HCT116 (cell line): Measurements from ENCODE around the gene TMC8. TPM values are rescaled to one million over a fixed set of nuclear protein-coding genes. Genes with fewer than 3 reads are reported as not detected.

Experiments
- ATAC-seq: fragments of 200-7000 bp; cut with Tn5 transposase; 2 replicates; pipeline ENCODE4 v1.9.1; 2020; ENCODE audit warnings: mild to moderate bottlenecking, moderate library complexity
- BruUV-seq: library from RNA; stranded (reverse); fragments of 400-500 nt; replicated peaks from 2 replicates; lab custom pipeline; 2021; lab: Mats Ljungman, UMichigan
- CTCF ChIA-PET: fragments of 300-600 bp; sonication (Branson Sonifier 250); formaldehyde crosslinking; loops from one replicate; lab custom pipeline; 2021; ENCODE audit warnings: antibody characterized with exemption; lab: Charles Lee
- POLR2A ChIA-PET: fragments of 300-600, 350-600 bp; sonication (Branson Sonifier 250); formaldehyde crosslinking; loops from one replicate; lab custom pipeline; 2021; ENCODE audit warnings: antibody characterized with exemption; lab: Charles Lee
- RAD21 ChIA-PET, 2 experiments: fragments of 300-600 bp; sonication (Branson Sonifier 250); formaldehyde crosslinking; loops; one replicate each; lab custom pipeline; 2023; ENCODE audit warnings: low total read pairs in 2 of 2; ENCODE audit not compliant: uncharacterized antibody in 2 of 2, unreplicated experiment in 2 of 2, low non-redundant PET in 1 of 2; lab: Charles Lee
- DNase-seq: peaks from one replicate; pipeline ENCODE4 v3.0.0-alpha.2; 2010; ENCODE audit warnings: low read depth, low spot score
- H2AFZ ChIP-seq: fragments of 200-600 bp; shearing (Covaris generic), sonication (generic); 2 replicates; pipeline ENCODE4 v1.6.1; 2017; ENCODE audit warnings: low read depth, mixed run types, mixed read lengths, antibody characterized with exemption, low read length; ENCODE audit not compliant: poor library complexity, severe bottlenecking
- H3K27ac ChIP-seq: 2 replicates; pipeline ENCODE4 v1.5.1; 2012; ENCODE audit warnings: low read depth, low read length
- H3K27me3 ChIP-seq: fragments of 200-600 bp; sonication (generic); 2 replicates; pipeline ENCODE4 v1.6.1; 2016; ENCODE audit warnings: mixed run types, low read length, mixed read lengths; ENCODE audit not compliant: insufficient read depth
- H3K36me3 ChIP-seq, 2 experiments: fragments of 200-500 bp in 1 of 2; fragments of 200-600 bp in 1 of 2; sonication (Bioruptor generic) in 1 of 2; sonication (generic) in 1 of 2; 2 replicates each; pipeline versions ENCODE4 v1.5.1 to v1.6.1; 2014 to 2016; ENCODE audit warnings: low read length in 2 of 2, inconsistent platforms in 1 of 2, mixed read lengths in 1 of 2, mixed run types in 1 of 2; ENCODE audit not compliant: insufficient read depth in 2 of 2, control insufficient read depth in 1 of 2
- H3K4me1 ChIP-seq, 2 experiments: fragments of 200-600 bp in 1 of 2; sonication (generic) in 1 of 2; 2 replicates each; pipeline versions ENCODE4 v1.5.1 to v1.6.1; 2012 to 2017; ENCODE audit warnings: low read length in 2 of 2, inconsistent platforms in 1 of 2, mild to moderate bottlenecking in 1 of 2, mixed read lengths in 1 of 2, mixed run types in 1 of 2, moderate library complexity in 1 of 2; ENCODE audit not compliant: insufficient read depth in 2 of 2, control insufficient read depth in 1 of 2
- H3K4me2 ChIP-seq: fragments of 200-600 bp; sonication (generic); 2 replicates; pipeline ENCODE4 v1.6.1; 2017; ENCODE audit warnings: mixed run types, low read length, mixed read lengths
- H3K4me3 ChIP-seq, 2 experiments: fragments of 200-600 bp in 1 of 2; sonication (generic) in 1 of 2; replicated peaks in 1 of 2; 2 replicates each; pipeline ENCODE4 v1.5.1; 2011 to 2016; ENCODE audit warnings: low read length in 2 of 2, control low read depth in 1 of 2, low read depth in 1 of 2, mild to moderate bottlenecking in 1 of 2, mixed read lengths in 1 of 2, mixed run types in 1 of 2
- H3K79me2 ChIP-seq: fragments of 200-600 bp; sonication (generic); 2 replicates; pipeline ENCODE4 v1.6.1; 2017; ENCODE audit warnings: mild to moderate bottlenecking, mixed run types, low read length, moderate library complexity, mixed read lengths; ENCODE audit not compliant: insufficient read depth
- H3K9ac ChIP-seq: fragments of 200-600 bp; sonication (generic); 2 replicates; pipeline ENCODE4 v1.6.1; 2016; ENCODE audit warnings: low read length, mixed read lengths
- H3K9me2 ChIP-seq: fragments of 200-600 bp; sonication (generic), shearing (Covaris generic); 2 replicates; pipeline ENCODE4 v1.6.1; 2017; ENCODE audit warnings: mixed run types, mild to moderate bottlenecking, moderate library complexity; ENCODE audit not compliant: insufficient read depth
- H3K9me3 ChIP-seq, 2 experiments: fragments of 200-500 bp in 1 of 2; fragments of 200-600 bp in 1 of 2; sonication (Bioruptor generic) in 1 of 2; sonication (generic) in 1 of 2; 2 replicates each; pipeline ENCODE4 v1.6.1; 2014 to 2017; ENCODE audit warnings: low read length in 2 of 2, mixed read lengths in 2 of 2, inconsistent platforms in 1 of 2, low read depth in 1 of 2, mild to moderate bottlenecking in 1 of 2, mixed run types in 1 of 2, moderate library complexity in 1 of 2; ENCODE audit not compliant: control insufficient read depth in 1 of 2, insufficient read depth in 1 of 2
- H4K20me1 ChIP-seq: fragments of 200-600 bp; sonication (generic), shearing (Covaris generic); 2 replicates; pipeline ENCODE4 v1.6.1; 2017; ENCODE audit warnings: mixed run types, mild to moderate bottlenecking, moderate library complexity; ENCODE audit not compliant: insufficient read depth
- POLR2AphosphoS5 ChIP-seq: IDR thresholded peaks from 2 replicates; pipeline ENCODE4 v1.6.1; 2011; ENCODE audit warnings: mild to moderate bottlenecking, low read depth, low read length, moderate library complexity
- TCF7L2 ChIP-seq: IDR thresholded peaks from 2 replicates; pipeline ENCODE4 v1.7.0; 2011; ENCODE audit warnings: borderline replicate concordance, inconsistent platforms; ENCODE audit not compliant: insufficient read depth, insufficient read length; ENCODE audit errors: extremely low read depth
- ZBTB33 ChIP-seq: IDR thresholded peaks from 2 replicates; pipeline ENCODE4 v1.6.1; 2011; ENCODE audit warnings: mild to moderate bottlenecking, low read length, moderate library complexity; ENCODE audit not compliant: insufficient replicate concordance; ENCODE audit errors: extremely low read depth
- intact Hi-C: fragments of 100-400 bp; cut with micrococcal nuclease; formaldehyde crosslinking; loops from 2 replicates; pipeline ENCODE4 v1.10.0; 2022
- total RNA-seq: library from RNA; stranded (reverse); gene quantifications from one replicate; pipeline ENCODE4 v1.2.1, GENCODE V29; 2021; ENCODE audit not compliant: unreplicated experiment
- TF ChIP-seq, protein P1 (sequence below): IDR thresholded peaks from 2 replicates; pipeline ENCODE4 v1.6.1; 2012

TMC8 gene
- total RNA-seq, 1 experiment from 2014 or later = 7.8 TPM

GRCh38 chr17:78142119-78142861 is 11.7 kb downstream of the TMC8 start:
- H3K9me2 ChIP-seq = no peaks in the 10 kb centered on the region
- H3K4me2 ChIP-seq = peak overlapping the region; percentile 82
- TF ChIP-seq, protein P1, sequence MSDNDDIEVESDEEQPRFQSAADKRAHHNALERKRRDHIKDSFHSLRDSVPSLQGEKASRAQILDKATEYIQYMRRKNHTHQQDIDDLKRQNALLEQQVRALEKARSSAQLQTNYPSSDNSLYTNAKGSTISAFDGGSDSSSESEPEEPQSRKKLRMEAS = no peak
- TF ChIP-seq POLR2AphosphoS5 (peak; percentile 88), ZBTB33 (peak; percentile 85), TCF7L2 (peak; percentile 98)
- no peaks in the 10 kb centered on the region for H4K20me1 ChIP-seq
- H2AFZ ChIP-seq = no peak overlapping the region
- H3K79me2 ChIP-seq = no peaks in the 10 kb centered on the region
- BruUV-seq = no TSS peak
- H3K9ac ChIP-seq = peak overlapping the region; percentile 58
- POLR2A ChIA-PET = interaction anchor here (0.6 to 1.8 kb wide), 9 partner anchors 10 to 202 kb away, joined by 3 to 24 read pairs (median 5); partner anchors contain the start of genes AFMID and TK1
- peak overlapping the region; percentile 67 for H3K27ac ChIP-seq
- ATAC-seq = peak; percentile 48
- CTCF ChIA-PET = interaction anchor here (0.6 to 2.0 kb wide), 12 partner anchors 9 to 123 kb away, joined by 3 to 7 read pairs (median 4); partner anchors contain the start of genes AFMID and TK1
- H3K27me3 ChIP-seq = no peaks in the 10 kb centered on the region
- H3K9me3 ChIP-seq = no peaks in the 10 kb centered on the region
- H3K4me1 ChIP-seq = peaks cover 59 to 85% of the 10 kb centered on the region in 2 experiments
- H3K4me3 ChIP-seq = peak overlapping the region; percentile 13 to 44
- peak; percentile 97 for DNase-seq
- RAD21 ChIA-PET = interaction anchor here (0.5 to 1.4 kb wide), 5 partner anchors 14 to 219 kb away, joined by 3 to 6 read pairs (median 3); partner anchors contain the start of gene TMC6 (in 1 of the 2)
- H3K36me3 ChIP-seq = no peaks in the 10 kb centered on the region
- intact Hi-C loops = no loop called here
